IPS-11a (cell line): ENCODE results near the gene TENM3.
"Not testable (repeated sequence)": the region's sequence is repeated elsewhere in the genome, so short reads cannot be mapped to it uniquely, and the experiment has no call there.

Experiments
- H3K4me3 ChIP-seq: one replicate; pipeline ENCODE4 v1.5.1; 2013; ENCODE audit warnings: low read depth, low read length, control low read depth

The TENM3 gene

GRCh38 chr4:182386576-182386975 lies 143.4 kb downstream of the TENM3 start:
- H3K4me3 ChIP-seq: not testable (repeated sequence)

- H3K4me3 ChIP-seq: no peak overlapping the region
Measured at GRCh38 chr4:182391111-182391684, 148.0 kb downstream of the TENM3 start.

- no peak overlapping the region for H3K4me3 ChIP-seq
Measured at GRCh38 chr4:182394181-182394580, 151.0 kb downstream of the TENM3 start.

- no peak overlapping the region for H3K4me3 ChIP-seq
Measured at GRCh38 chr4:182400081-182400480, 156.9 kb downstream of the TENM3 start.

GRCh38 chr4:182400790-182401189 lies 157.6 kb downstream of the TENM3 start:
- no peak overlapping the region for H3K4me3 ChIP-seq

GRCh38 chr4:182404376-182404775 lies 161.2 kb downstream of the TENM3 start:
- H3K4me3 ChIP-seq: no peak overlapping the region

GRCh38 chr4:182405087-182405486 lies 161.9 kb downstream of the TENM3 start:
- no peak overlapping the region for H3K4me3 ChIP-seq

- H3K4me3 ChIP-seq: no peak overlapping the region
Measured at GRCh38 chr4:182409271-182409670, 166.1 kb downstream of the TENM3 start.

- no peak overlapping the region for H3K4me3 ChIP-seq
Measured at GRCh38 chr4:182411391-182411790, 168.2 kb downstream of the TENM3 start.

- no peak overlapping the region for H3K4me3 ChIP-seq
Measured at GRCh38 chr4:182413550-182413949, 170.3 kb downstream of the TENM3 start.

- no peak overlapping the region for H3K4me3 ChIP-seq
Measured at GRCh38 chr4:182415116-182415515, 171.9 kb downstream of the TENM3 start.

- H3K4me3 ChIP-seq: no peak overlapping the region
Measured at GRCh38 chr4:182416067-182416466, 172.9 kb downstream of the TENM3 start.

- H3K4me3 ChIP-seq: no peak overlapping the region
Measured at GRCh38 chr4:182418054-182418734, 175.0 kb downstream of the TENM3 start.

GRCh38 chr4:182420189-182420588 lies 177.0 kb downstream of the TENM3 start:
- H3K4me3 ChIP-seq: no peak overlapping the region

- H3K4me3 ChIP-seq: no peak overlapping the region
Measured at GRCh38 chr4:182421753-182422152, 178.6 kb downstream of the TENM3 start.

- H3K4me3 ChIP-seq: no peak overlapping the region
Measured at GRCh38 chr4:182425302-182425701, 182.1 kb downstream of the TENM3 start.

GRCh38 chr4:182426901-182427300 lies 183.7 kb downstream of the TENM3 start:
- H3K4me3 ChIP-seq: no peak overlapping the region

GRCh38 chr4:182427554-182427953 lies 184.4 kb downstream of the TENM3 start:
- H3K4me3 ChIP-seq: no peak overlapping the region

GRCh38 chr4:182429896-182430295 lies 186.7 kb downstream of the TENM3 start:
- H3K4me3 ChIP-seq: no peak overlapping the region

GRCh38 chr4:182432819-182433218 lies 189.6 kb downstream of the TENM3 start:
- H3K4me3 ChIP-seq: no peak overlapping the region

- no peak overlapping the region for H3K4me3 ChIP-seq
Measured at GRCh38 chr4:182434720-182435119, 191.5 kb downstream of the TENM3 start.

GRCh38 chr4:182435401-182435800 lies 192.2 kb downstream of the TENM3 start:
- H3K4me3 ChIP-seq: no peak overlapping the region

- no peak overlapping the region for H3K4me3 ChIP-seq
Measured at GRCh38 chr4:182443070-182443469, 199.9 kb downstream of the TENM3 start.
